ENCODE measurements around the gene TMEM187.
"Not testable (repeated sequence)": the region's sequence is repeated elsewhere in the genome, so short reads cannot be mapped to it uniquely, and the experiment has no call there.

The TMEM187 gene

GRCh38 chrX:153973127-153974002 lies 811 bp downstream of the TMEM187 start:
- no peak for DNase-seq

- no peak for DNase-seq
These were observed 1.6 kb downstream of the TMEM187 start for GRCh38 chrX:153974003-153974725.

GRCh38 chrX:153974726-153975286 lies 2.3 kb downstream of the TMEM187 start:
- no peak for DNase-seq

GRCh38 chrX:153980394-153980793 lies 7.8 kb downstream of the TMEM187 start:
- not testable (repeated sequence) for DNase-seq

- no peak for DNase-seq
These were observed 8.7 kb downstream of the TMEM187 start for GRCh38 chrX:153981231-153981630.

GRCh38 chrX:153981771-153982533 lies 9.4 kb downstream of the TMEM187 start:
- no peak for DNase-seq

- DNase-seq, result no peak
These were observed 10.8 kb downstream of the TMEM187 start for GRCh38 chrX:153983321-153983801.

GRCh38 chrX:153984351-153985178 lies 12.0 kb downstream of the TMEM187 start:
- DNase-seq, result no peak

GRCh38 chrX:153988493-153988892 lies 15.9 kb downstream of the TMEM187 start:
- no peak for DNase-seq

GRCh38 chrX:153989973-153990655 lies 17.6 kb downstream of the TMEM187 start:
- DNase-seq, result no peak

- no peak for DNase-seq
These were observed 18.5 kb downstream of the TMEM187 start for GRCh38 chrX:153991013-153991580.

GRCh38 chrX:153992180-153992579 lies 19.6 kb downstream of the TMEM187 start:
- no peak for DNase-seq

- no peak for DNase-seq
These were observed 20.5 kb downstream of the TMEM187 start for GRCh38 chrX:153993079-153993478.

- DNase-seq, result no peak
These were observed 21.4 kb downstream of the TMEM187 start for GRCh38 chrX:153993978-153994377.

- DNase-seq, result not testable (repeated sequence)
These were observed 21.8 kb downstream of the TMEM187 start for GRCh38 chrX:153994398-153994797.

GRCh38 chrX:153995504-153995903 lies 22.9 kb downstream of the TMEM187 start:
- DNase-seq, result no peak

GRCh38 chrX:153999359-154000037 lies 26.9 kb downstream of the TMEM187 start:
- DNase-seq, result no peak

- no peak for DNase-seq
These were observed 27.5 kb downstream of the TMEM187 start for GRCh38 chrX:154000051-154000450.

- no peak for DNase-seq
These were observed 29.7 kb downstream of the TMEM187 start for GRCh38 chrX:154002215-154002719.

GRCh38 chrX:154004315-154004714 lies 31.8 kb downstream of the TMEM187 start:
- DNase-seq, result no peak
